ENCODE measurements around the gene FUT8. TPM values are rescaled to one million over a fixed set of nuclear protein-coding genes. Genes with fewer than 3 reads are reported as not detected.
"Not testable (repeated sequence)": the region's sequence is repeated elsewhere in the genome, so short reads cannot be mapped to it uniquely, and the experiment has no call there.

FUT8 gene
- polyA plus RNA-seq, 1 of the 3 experiments (the other 2 are of a cell fraction): 31.7 TPM

- DNase-seq; H3K27ac ChIP-seq (ENCODE audit: low read depth in 2 of 2, low read length in 1 of 2); H3K27me3 ChIP-seq (ENCODE audit: insufficient read depth); H3K4me3 ChIP-seq (ENCODE audit: low read depth in 2 of 2, low read length in 1 of 2); H3K4me2 ChIP-seq; H2AFZ ChIP-seq (ENCODE audit: low read depth); H4K20me1 ChIP-seq (ENCODE audit: insufficient read depth); H3F3A ChIP-seq (replicated peaks; ENCODE audit: insufficient read depth); H3K9me2 ChIP-seq; CTCF ChIA-PET; H3K4me1 ChIP-seq (ENCODE audit: control insufficient read depth in 1 of 2, insufficient read depth in 2 of 2, low read depth in 1 of 2, low read length in 1 of 2); H3K9ac ChIP-seq; POLR2A ChIA-PET: not testable (repeated sequence)
- Histone ChIP-seq H3K79me2 (ENCODE audit: insufficient read depth) (peaks cover 21% of the 10 kb centered on the region; the same call in 1 of the 2 replicates), H3K9me3 (peaks cover 23% of the 10 kb centered on the region; the same call in 1 of the 2 replicates), H3K36me3 (replicated peaks in 1 of 2; ENCODE audit: control insufficient read depth in 1 of 2, insufficient read depth in 2 of 2, low read length in 1 of 2) (peaks cover 0 to 19% of the 10 kb centered on the region in 2 experiments)
- 96% methylated on average over 6 of the region's 29 CpGs for WGBS (ENCODE audit: low lambda C conversion rate)
Measured at GRCh38 chr14:65717384-65717915, 304.9 kb downstream of the FUT8 start.

GRCh38 chr14:65718629-65719028 lies 306.1 kb downstream of the FUT8 start:
- ChIA-PET CTCF (no interaction called here), POLR2A (no interaction called here)
- Histone ChIP-seq H3K9me3 (peaks cover 23% of the 10 kb centered on the region; the same call in 1 of the 2 replicates), H3K36me3 (replicated peaks in 1 of 2; ENCODE audit: control insufficient read depth in 1 of 2, insufficient read depth in 2 of 2, low read length in 1 of 2) (peaks cover 0 to 19% of the 10 kb centered on the region in 2 experiments), H3F3A (replicated peaks; ENCODE audit: insufficient read depth) (no peaks in the 10 kb centered on the region), H3K4me3 (ENCODE audit: low read depth in 2 of 2, low read length in 1 of 2) (no peak overlapping the region), H3K9me2 (no peaks in the 10 kb centered on the region), H3K79me2 (ENCODE audit: insufficient read depth) (peaks cover 17% of the 10 kb centered on the region; the same call in 1 of the 2 replicates), H3K4me2 (no peak overlapping the region), H3K27me3 (ENCODE audit: insufficient read depth) (no peaks in the 10 kb centered on the region), H4K20me1 (ENCODE audit: insufficient read depth) (no peaks in the 10 kb centered on the region), H3K9ac (no peak overlapping the region), H2AFZ (ENCODE audit: low read depth) (no peak overlapping the region), H3K27ac (ENCODE audit: low read depth in 2 of 2, low read length in 1 of 2) (no peak overlapping the region), H3K4me1 (ENCODE audit: control insufficient read depth in 1 of 2, insufficient read depth in 2 of 2, low read depth in 1 of 2, low read length in 1 of 2) (no peaks in the 10 kb centered on the region)
- WGBS (ENCODE audit: low lambda C conversion rate): 91% methylated on average over 1 of the region's 1 CpG
- TF ChIP-seq FOXJ3 (CRISPR knock-in tag; IDR thresholded peaks at IDR 0.05) (no peak), TAF1 (IDR thresholded peaks at IDR 0.05; ENCODE audit: borderline replicate concordance, low read depth, low read length) (no peak), PBX3 (IDR thresholded peaks at IDR 0.05) (no peak), RAD21 (IDR thresholded peaks at IDR 0.05; ENCODE audit: low read length) (no peak), SMC3 (IDR thresholded peaks at IDR 0.05; ENCODE audit: low read depth, low read length) (no peak)
- TF ChIP-seq, protein P1, sequence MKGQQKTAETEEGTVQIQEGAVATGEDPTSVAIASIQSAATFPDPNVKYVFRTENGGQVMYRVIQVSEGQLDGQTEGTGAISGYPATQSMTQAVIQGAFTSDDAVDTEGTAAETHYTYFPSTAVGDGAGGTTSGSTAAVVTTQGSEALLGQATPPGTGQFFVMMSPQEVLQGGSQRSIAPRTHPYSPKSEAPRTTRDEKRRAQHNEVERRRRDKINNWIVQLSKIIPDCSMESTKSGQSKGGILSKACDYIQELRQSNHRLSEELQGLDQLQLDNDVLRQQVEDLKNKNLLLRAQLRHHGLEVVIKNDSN (IDR thresholded peaks at IDR 0.05; ENCODE audit: borderline replicate concordance, low read depth): no peak
- TF ChIP-seq, protein P2, sequence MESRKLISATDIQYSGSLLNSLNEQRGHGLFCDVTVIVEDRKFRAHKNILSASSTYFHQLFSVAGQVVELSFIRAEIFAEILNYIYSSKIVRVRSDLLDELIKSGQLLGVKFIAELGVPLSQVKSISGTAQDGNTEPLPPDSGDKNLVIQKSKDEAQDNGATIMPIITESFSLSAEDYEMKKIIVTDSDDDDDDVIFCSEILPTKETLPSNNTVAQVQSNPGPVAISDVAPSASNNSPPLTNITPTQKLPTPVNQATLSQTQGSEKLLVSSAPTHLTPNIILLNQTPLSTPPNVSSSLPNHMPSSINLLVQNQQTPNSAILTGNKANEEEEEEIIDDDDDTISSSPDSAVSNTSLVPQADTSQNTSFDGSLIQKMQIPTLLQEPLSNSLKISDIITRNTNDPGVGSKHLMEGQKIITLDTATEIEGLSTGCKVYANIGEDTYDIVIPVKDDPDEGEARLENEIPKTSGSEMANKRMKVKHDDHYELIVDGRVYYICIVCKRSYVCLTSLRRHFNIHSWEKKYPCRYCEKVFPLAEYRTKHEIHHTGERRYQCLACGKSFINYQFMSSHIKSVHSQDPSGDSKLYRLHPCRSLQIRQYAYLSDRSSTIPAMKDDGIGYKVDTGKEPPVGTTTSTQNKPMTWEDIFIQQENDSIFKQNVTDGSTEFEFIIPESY (IDR thresholded peaks at IDR 0.05; ENCODE audit: borderline replicate concordance, low read depth): no peak
- no peak for DNase-seq
